HL-60 (cell line): ENCODE measurements around the gene SPDYE1.
"Not testable (repeated sequence)": the region's sequence is repeated elsewhere in the genome, so short reads cannot be mapped to it uniquely, and the experiment has no call there.

Experiments used
- GABPA ChIP-seq: IDR thresholded peaks from 2 replicates; pipeline ENCODE4 v1.6.1; 2012; ENCODE audit warnings: low read depth
- POLR2AphosphoS5 ChIP-seq: IDR thresholded peaks from 2 replicates; pipeline ENCODE4 v1.6.1; 2012; ENCODE audit warnings: low read depth
- SPI1 ChIP-seq: IDR thresholded peaks from 2 replicates; pipeline ENCODE4 v1.6.1; 2012; ENCODE audit warnings: low read depth, mild to moderate bottlenecking, borderline replicate concordance
- TF ChIP-seq, protein P1 (sequence below): IDR thresholded peaks from one replicate; pipeline ENCODE4 v1.5.1; 2011; ENCODE audit warnings: low read length, control low read depth, inconsistent platforms; ENCODE audit not compliant: insufficient read depth
- TF ChIP-seq, protein P2 (sequence below): IDR thresholded peaks from 2 replicates; pipeline ENCODE4 v1.6.1; 2012; ENCODE audit warnings: low read depth; ENCODE audit not compliant: insufficient replicate concordance

DNA sequence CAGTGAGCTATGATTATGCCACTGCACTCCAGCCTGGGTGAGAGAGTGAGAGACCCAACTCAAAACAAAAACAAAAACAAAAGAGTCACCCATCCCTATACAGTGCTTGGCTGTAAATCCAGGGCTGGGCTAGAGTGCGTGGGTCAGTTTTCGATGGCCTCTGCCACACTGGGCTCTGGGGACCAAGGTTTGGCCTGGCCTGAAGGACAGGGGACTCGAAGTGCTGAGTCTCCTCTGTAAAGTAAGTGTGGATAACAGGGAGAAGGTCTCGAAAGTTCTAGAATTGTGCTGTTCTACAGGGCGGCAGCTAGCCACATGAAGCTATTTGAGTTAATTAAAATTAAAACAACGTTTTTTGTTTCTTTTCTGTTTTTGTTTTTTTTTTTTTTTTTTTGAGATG, 34.3 kb downstream of the SPDYE1 start:
- TF ChIP-seq, protein P1, sequence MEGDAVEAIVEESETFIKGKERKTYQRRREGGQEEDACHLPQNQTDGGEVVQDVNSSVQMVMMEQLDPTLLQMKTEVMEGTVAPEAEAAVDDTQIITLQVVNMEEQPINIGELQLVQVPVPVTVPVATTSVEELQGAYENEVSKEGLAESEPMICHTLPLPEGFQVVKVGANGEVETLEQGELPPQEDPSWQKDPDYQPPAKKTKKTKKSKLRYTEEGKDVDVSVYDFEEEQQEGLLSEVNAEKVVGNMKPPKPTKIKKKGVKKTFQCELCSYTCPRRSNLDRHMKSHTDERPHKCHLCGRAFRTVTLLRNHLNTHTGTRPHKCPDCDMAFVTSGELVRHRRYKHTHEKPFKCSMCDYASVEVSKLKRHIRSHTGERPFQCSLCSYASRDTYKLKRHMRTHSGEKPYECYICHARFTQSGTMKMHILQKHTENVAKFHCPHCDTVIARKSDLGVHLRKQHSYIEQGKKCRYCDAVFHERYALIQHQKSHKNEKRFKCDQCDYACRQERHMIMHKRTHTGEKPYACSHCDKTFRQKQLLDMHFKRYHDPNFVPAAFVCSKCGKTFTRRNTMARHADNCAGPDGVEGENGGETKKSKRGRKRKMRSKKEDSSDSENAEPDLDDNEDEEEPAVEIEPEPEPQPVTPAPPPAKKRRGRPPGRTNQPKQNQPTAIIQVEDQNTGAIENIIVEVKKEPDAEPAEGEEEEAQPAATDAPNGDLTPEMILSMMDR: not testable (repeated sequence)
- not testable (repeated sequence) for TF ChIP-seq POLR2AphosphoS5, GABPA, SPI1
- TF ChIP-seq, protein P2, sequence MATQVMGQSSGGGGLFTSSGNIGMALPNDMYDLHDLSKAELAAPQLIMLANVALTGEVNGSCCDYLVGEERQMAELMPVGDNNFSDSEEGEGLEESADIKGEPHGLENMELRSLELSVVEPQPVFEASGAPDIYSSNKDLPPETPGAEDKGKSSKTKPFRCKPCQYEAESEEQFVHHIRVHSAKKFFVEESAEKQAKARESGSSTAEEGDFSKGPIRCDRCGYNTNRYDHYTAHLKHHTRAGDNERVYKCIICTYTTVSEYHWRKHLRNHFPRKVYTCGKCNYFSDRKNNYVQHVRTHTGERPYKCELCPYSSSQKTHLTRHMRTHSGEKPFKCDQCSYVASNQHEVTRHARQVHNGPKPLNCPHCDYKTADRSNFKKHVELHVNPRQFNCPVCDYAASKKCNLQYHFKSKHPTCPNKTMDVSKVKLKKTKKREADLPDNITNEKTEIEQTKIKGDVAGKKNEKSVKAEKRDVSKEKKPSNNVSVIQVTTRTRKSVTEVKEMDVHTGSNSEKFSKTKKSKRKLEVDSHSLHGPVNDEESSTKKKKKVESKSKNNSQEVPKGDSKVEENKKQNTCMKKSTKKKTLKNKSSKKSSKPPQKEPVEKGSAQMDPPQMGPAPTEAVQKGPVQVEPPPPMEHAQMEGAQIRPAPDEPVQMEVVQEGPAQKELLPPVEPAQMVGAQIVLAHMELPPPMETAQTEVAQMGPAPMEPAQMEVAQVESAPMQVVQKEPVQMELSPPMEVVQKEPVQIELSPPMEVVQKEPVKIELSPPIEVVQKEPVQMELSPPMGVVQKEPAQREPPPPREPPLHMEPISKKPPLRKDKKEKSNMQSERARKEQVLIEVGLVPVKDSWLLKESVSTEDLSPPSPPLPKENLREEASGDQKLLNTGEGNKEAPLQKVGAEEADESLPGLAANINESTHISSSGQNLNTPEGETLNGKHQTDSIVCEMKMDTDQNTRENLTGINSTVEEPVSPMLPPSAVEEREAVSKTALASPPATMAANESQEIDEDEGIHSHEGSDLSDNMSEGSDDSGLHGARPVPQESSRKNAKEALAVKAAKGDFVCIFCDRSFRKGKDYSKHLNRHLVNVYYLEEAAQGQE: not testable (repeated sequence)
